AG09309 (cell line): ENCODE results near the gene LCN6.
"Not testable (repeated sequence)": the region's sequence is repeated elsewhere in the genome, so short reads cannot be mapped to it uniquely, and the experiment has no call there.

ENCODE experiments used
- DNase-seq: peaks from one replicate; pipeline ENCODE4 v3.0.0-alpha.2; 2010; ENCODE audit warnings: low read depth
- H3K4me3 ChIP-seq: 2 replicates; pipeline ENCODE4 v1.5.1; 2011; ENCODE audit warnings: mild to moderate bottlenecking, low read depth, low read length, moderate library complexity; ENCODE audit not compliant: control insufficient read depth
- TF ChIP-seq, protein P1 (sequence below): IDR thresholded peaks from 2 replicates; pipeline ENCODE4 v1.5.1; 2011; ENCODE audit warnings: mild to moderate bottlenecking, low read depth, low read length, inconsistent platforms; ENCODE audit not compliant: insufficient read depth, control insufficient read depth; ENCODE audit errors: missing control alignments

The LCN6 gene

DNA sequence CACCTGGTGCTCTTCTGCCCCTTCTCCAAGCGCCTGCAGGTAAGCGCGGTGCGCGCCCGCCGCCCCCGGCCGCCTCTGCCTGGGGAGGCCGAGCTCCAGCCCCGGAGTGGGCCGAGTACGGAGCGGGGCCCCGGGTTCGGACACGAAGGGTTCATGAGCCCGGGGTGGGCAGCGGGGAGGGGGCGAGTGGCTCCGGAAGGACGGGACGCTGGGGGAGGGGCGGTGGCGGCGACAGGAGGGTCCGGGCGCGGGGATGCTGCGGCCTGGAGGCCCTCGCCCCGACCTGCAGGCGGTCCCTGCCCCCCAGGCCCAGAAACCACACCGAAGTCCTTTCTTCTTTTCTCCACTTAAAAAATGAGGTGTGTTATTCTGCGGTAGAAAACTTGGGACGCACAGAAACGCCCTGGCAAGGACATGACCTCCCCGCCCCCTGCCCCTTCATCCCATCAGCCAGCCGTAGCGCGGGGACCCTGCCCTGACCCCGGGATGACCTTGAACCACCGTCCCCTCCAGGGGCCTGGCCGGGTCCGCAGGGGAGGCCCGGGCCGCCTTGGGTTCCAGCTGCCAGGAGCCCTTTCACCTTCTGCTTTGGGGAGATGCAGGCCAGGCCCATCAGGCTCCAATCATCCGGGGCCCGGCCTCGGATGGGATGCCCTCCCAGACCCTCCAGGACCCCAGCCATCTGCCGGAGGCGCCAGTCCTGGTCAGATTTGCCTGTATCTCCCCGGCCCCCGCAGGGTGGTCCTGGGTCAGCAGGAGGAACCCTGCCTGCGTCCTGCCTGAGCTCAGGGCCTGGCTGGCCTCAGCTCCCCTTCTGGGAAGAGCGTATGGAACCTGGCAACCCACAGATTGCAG is 35.4 kb downstream of the LCN6 start:
- no peak for DNase-seq
- H3K4me3 ChIP-seq: no peak overlapping the region
- TF ChIP-seq, protein P1, sequence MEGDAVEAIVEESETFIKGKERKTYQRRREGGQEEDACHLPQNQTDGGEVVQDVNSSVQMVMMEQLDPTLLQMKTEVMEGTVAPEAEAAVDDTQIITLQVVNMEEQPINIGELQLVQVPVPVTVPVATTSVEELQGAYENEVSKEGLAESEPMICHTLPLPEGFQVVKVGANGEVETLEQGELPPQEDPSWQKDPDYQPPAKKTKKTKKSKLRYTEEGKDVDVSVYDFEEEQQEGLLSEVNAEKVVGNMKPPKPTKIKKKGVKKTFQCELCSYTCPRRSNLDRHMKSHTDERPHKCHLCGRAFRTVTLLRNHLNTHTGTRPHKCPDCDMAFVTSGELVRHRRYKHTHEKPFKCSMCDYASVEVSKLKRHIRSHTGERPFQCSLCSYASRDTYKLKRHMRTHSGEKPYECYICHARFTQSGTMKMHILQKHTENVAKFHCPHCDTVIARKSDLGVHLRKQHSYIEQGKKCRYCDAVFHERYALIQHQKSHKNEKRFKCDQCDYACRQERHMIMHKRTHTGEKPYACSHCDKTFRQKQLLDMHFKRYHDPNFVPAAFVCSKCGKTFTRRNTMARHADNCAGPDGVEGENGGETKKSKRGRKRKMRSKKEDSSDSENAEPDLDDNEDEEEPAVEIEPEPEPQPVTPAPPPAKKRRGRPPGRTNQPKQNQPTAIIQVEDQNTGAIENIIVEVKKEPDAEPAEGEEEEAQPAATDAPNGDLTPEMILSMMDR: no peak

DNA sequence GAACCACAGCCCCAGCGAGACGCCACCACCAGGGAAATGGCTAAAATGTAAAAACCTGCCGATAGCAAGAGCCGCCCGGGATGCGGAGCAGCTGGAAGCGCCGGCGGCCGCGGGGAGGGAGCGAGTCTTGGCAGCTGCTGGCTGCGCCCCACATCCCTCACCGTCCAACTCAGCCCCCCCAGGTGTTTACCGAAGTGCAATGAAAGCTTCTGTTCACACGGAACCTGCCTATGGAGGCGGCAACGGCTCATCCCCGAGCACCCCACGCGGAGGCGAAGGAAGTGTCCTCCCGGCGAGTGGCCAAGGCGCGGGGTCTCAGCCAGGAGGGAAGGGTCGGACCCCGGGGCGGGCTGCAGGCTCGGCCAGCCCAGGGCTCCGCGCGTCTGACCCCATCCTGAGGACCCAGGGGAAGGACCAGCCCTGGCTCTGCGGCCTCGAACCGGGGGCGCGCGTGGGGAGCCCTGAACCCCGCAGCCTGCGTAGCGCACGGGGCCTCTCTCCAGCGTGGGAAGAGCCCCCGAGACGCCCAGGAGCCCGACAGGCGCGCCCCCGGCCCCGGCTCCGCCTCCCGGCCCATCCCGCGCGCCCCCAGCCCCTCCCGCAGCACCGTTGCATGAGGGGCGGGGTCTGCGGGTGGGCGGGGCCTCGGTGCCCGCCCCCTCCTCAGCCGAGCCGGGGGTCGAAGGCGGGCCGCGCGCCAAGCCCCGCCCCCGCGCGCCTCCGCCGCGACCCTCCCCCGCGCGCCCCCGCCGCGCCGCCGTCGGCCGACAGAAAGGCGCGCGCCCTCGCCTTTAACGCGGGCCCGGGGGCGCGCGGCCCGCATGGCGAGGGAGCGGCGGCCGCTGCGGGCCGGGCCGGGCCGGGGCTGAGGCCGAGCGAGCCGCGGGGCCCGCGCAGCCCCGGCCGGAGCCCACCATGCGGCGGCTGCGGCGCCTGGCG is 36.3 kb downstream of the LCN6 start, which contains the start of gene DIPK1B:
TSS of gene DIPK1B (plus strand) at position 822 of the 939 bp plus-strand sequence. CDS start at position 916, 94 bp downstream.
- no peak for DNase-seq
- TF ChIP-seq, protein P1: no peak
- no peak within 1 kb of the TSS for H3K4me3 ChIP-seq

DNA sequence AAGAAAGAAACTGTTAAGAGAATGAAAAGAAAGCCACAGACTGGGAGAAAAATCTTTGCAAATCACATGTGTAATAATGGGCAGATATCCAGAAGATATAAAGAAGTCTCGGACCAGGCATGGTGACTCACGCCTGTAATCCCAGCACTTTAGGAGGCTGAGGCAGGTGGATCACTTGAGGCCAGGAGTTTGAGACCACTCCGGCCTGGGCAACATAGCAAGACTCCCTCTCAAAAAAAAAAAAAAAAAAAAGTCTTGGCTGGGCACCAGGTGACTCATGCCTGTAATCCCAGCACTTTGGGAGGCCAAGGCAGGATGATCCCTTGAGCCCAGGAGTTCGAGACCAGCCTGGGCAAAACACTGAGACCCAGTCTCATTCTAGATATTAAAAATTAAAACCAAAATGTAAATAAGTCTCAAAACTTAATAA is 37.1 kb downstream of the LCN6 start:
- not testable (repeated sequence) for DNase-seq, H3K4me3 ChIP-seq

DNA sequence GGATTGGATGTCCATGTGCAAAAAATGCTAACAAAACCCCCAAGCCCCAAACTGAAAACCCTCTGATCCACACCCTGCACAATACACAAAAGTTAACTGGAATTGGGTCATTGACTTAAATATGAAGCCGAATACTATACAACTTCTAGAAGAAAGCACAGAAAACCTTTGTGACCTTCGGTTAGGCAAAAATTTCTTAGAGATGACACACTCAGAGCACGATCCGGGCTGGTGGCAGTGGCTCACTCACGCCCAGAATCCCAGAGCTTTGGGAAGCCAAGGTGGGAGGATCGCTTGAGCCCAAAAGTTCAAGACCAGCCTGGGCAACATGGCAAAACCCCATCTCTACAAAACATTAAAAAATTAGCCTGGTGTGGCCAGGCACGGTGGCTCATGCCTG is 37.8 kb downstream of the LCN6 start:
- DNase-seq: no peak
- no peak overlapping the region for H3K4me3 ChIP-seq
- TF ChIP-seq, protein P1: no peak

DNA sequence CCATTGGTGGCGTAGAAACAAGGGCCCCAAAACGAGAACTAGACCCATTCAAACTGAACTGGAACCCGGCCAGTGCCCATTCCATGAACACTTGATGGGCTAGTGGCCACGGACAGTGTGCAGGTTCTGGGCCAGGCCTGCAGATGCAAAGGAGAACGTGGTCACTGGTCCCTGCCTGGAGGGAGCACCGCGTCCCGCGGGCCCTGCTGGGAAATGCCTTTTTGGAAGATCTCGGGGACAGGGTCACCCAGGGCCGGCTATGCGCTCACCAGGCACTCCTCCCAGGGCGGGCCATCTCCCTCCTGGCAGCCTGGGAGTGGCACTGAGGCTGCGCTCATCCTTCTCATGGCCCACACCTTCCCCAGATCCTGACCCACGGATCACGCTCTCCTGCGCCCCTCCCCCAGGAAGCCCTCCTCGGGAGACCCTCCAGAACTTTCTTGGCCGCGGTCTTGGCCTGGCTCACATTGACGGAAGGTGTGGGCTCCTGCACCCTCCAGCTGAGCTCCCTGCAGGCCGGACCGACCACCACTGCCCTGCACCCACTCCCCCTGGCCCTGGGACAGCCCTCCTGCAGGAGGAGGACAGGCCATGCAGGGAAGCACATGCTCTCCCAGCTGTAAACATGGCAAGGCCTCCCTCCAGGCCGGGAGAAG is 38.7 kb downstream of the LCN6 start:
- no peak for DNase-seq

DNA sequence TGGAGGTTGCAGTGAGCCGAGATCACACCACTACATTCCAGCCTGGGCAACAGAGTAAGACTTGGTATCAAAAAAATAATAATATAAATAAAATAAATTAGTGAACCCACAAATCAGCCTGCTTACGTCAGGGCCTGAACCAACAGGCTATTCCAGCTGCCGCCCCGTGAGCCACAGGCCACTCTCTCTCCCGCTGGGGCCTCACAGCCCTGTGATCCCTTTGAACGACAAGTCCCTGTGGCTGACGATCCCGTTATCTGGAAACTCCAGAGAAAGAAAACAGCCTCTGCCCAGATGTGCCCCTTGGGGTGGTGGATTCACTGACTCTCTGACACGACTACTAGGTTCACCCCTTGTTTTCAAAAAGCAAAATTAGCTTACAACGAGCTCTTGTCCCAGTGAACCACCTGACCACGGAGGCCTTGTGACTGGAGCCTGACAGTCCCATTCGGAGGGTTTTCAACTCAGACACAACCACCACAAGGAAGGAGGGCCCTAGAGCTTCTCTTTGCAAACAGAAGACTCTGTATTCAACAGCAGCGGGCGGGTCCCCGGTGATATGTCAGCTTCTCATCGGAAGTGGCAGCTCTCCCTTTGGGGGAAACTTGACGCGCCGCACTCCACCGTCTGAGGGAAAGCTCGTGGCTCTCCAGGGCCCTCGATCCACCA is 40.3 kb downstream of the LCN6 start:
- H3K4me3 ChIP-seq: no peak overlapping the region
- TF ChIP-seq, protein P1: no peak
- DNase-seq: no peak

More for the DNA sequence above, 38.7 kb downstream of the LCN6 start:
- TF ChIP-seq, protein P1: no peak
- H3K4me3 ChIP-seq: no peak overlapping the region
